ENCODE results near the gene RNASEH2B. TPM values are rescaled to one million over a fixed set of nuclear protein-coding genes. Genes with fewer than 3 reads are reported as not detected.
A peak's percentile ranks its signal among the peaks of the same experiment; 100 is the strongest.

Gene RNASEH2B, protein sequence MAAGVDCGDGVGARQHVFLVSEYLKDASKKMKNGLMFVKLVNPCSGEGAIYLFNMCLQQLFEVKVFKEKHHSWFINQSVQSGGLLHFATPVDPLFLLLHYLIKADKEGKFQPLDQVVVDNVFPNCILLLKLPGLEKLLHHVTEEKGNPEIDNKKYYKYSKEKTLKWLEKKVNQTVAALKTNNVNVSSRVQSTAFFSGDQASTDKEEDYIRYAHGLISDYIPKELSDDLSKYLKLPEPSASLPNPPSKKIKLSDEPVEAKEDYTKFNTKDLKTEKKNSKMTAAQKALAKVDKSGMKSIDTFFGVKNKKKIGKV
- polyA plus RNA-seq (2011; rRNA removed) (57.1 and 73.5 TPM in 2 replicates), polyA plus RNA-seq (2017; fragmentation: RNase III; extraction: RNeasy Plus Mini Kit Qiagen cat#74134 plus additional on column Dnase treatment) (26.5 to 30.3 TPM (median 27.5 TPM) in 3 replicates), polyA minus RNA-seq (2011; rRNA and poly(A)+ RNA removed) (15.2 and 16.3 TPM in 2 replicates)
- 13.7 TPM in 2 replicates for polyA plus RNA-seq (2012; cell fraction: cytosol; rRNA removed)
- 7.4 and 8.1 TPM in 2 replicates for polyA plus RNA-seq (2012; cell fraction: nucleus; rRNA removed)

DNA sequence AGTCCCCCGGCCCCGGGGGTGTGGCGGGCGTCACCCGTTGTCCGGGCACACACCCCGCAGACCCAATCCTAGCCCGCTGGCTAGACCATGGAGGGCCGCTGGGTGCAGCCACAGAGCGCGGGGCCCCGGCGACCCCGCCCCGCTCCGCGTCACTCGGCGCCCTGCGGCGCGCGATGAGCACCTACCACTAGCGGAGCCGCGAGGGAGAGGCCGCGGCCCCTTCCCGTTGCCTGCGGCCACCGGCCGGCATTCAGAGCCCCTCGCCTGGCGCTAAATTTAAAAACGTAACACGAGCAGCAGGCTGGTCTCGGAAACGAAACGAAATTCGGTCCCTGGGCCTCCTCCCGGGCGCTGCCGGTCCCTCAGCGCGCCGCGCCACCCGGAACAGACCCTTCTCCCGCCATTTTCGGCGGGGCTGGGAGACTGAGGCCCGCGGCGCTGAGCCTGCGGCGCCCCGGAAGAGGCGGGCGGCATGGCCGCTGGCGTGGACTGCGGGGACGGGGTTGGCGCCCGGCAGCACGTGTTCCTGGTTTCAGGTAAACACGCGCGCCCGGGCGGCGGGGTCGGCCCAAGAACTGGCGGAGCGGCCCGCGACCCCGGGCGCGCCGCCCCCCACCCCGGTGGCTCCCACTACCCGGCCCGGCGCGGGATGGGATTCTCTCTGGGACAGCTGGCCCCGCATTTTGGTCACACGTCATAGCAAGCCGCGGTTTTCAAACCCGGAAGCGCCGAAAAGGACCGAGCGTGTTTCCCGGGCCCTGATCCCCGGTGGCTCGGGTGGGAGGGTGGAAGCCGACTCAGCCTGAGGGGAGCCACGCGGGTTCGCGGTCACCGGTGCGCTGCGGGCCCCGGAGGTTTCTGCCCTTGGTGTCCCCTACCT lies at the start of gene RNASEH2B:
Gene RNASEH2B (plus strand): TSS at position 187 of the 880 bp plus-strand sequence. CDS start 286 bp downstream, at position 473.
- DNase-seq (ENCODE audit: low read depth in 1 of 2, low spot score in 1 of 2) (peak; percentile 52 to 70), ATAC-seq (peak; percentile 96 to 97), FAIRE-seq (no peak)
- Histone ChIP-seq H3K9me3 (no peaks in the 10 kb centered on the region), H3K4me1 (peaks cover 15% of the 10 kb centered on the region), H3K4me2 (peak within 1 kb of the TSS; percentile 95), H3K4me3 (peak within 1 kb of the TSS; percentile 63), H3K27ac (peak within 1 kb of the TSS; percentile 88 to 97)
- 0% methylated on average over 1 of the region's 107 CpGs for WGBS (ENCODE audit: missing lambda C conversion rate)
- ChIA-PET CTCF (interaction anchor here (0.5 to 2.7 kb wide), 3 partner anchors 12 to 1033 kb away, joined by 3 to 10 read pairs (median 4); no protein-coding TSS in a partner anchor), POLR2A (interaction anchor here (1.3 kb wide), 1 partner anchor 913 kb away, joined by 6 read pairs; the partner anchor contains the start of gene TRIM13)
- TF ChIP-seq MYC (IDR thresholded peaks at IDR 0.05; ENCODE audit: borderline replicate concordance, low read length) (peak; percentile 41; the same call in 1 of the 2 replicates), CHD2 (IDR thresholded peaks at IDR 0.05; ENCODE audit: low read length, partially characterized antibody) (no peak), NR3C1 (IDR thresholded peaks at IDR 0.05) (no peak), HOXA7 (CRISPR knock-in tag; IDR thresholded peaks at IDR 0.05) (no peak), POLR2AphosphoS2 (conservative IDR thresholded peaks at IDR 0.05; ENCODE audit: low read length) (no peak), EHF (CRISPR knock-in tag; IDR thresholded peaks at IDR 0.05) (no peak), BHLHE40 (IDR thresholded peaks at IDR 0.05; ENCODE audit: low read depth, low read length) (no peak), CEBPB (IDR thresholded peaks at IDR 0.05) (no peak), POLR2A (IDR thresholded peaks at IDR 0.05; ENCODE audit: low read length) (peak; percentile 54), NFE2L2 (conservative IDR thresholded peaks at IDR 0.05; ENCODE audit: low read length) (no peak), GATA3 (IDR thresholded peaks at IDR 0.05; ENCODE audit: borderline replicate concordance) (no peak), HOXB5 (CRISPR knock-in tag; IDR thresholded peaks at IDR 0.05) (no peak), JUN (IDR thresholded peaks at IDR 0.05) (peak in 1 of 2 experiments; percentile 81; a peak in 3 of 5 replicates), TFCP2L1 (CRISPR knock-in tag; IDR thresholded peaks at IDR 0.05) (no peak), HEYL (CRISPR knock-in tag; IDR thresholded peaks at IDR 0.05) (no peak), PHF8 (IDR thresholded peaks at IDR 0.05; ENCODE audit: borderline replicate concordance, low read depth) (peak; percentile 92), TP53 (CRISPR knock-in tag; IDR thresholded peaks at IDR 0.05) (no peak), EHMT2 (IDR thresholded peaks at IDR 0.05; ENCODE audit: low read depth) (no peak), HOXB13 (CRISPR knock-in tag; IDR thresholded peaks at IDR 0.05; ENCODE audit: low read depth) (no peak), RAD21 (conservative IDR thresholded peaks at IDR 0.05 in 1 of 2, IDR thresholded peaks at IDR 0.05 in 1 of 2) (no peak), SREBF2 (IDR thresholded peaks at IDR 0.05) (no peak), RNF2 (IDR thresholded peaks at IDR 0.05; ENCODE audit: borderline replicate concordance, low read depth) (no peak), RARB (CRISPR knock-in tag; IDR thresholded peaks at IDR 0.05) (no peak), CBX8 (IDR thresholded peaks at IDR 0.05) (no peak)
- TF ChIP-seq, protein P1, sequence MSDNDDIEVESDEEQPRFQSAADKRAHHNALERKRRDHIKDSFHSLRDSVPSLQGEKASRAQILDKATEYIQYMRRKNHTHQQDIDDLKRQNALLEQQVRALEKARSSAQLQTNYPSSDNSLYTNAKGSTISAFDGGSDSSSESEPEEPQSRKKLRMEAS (IDR thresholded peaks at IDR 0.05) = peak; percentile 83
- TF ChIP-seq, protein P2, sequence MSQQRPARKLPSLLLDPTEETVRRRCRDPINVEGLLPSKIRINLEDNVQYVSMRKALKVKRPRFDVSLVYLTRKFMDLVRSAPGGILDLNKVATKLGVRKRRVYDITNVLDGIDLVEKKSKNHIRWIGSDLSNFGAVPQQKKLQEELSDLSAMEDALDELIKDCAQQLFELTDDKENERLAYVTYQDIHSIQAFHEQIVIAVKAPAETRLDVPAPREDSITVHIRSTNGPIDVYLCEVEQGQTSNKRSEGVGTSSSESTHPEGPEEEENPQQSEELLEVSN (IDR thresholded peaks at IDR 0.05; ENCODE audit: borderline replicate concordance, low read depth) = peak; percentile 83; the same call in 1 of the 2 replicates
- TF ChIP-seq, protein P3, sequence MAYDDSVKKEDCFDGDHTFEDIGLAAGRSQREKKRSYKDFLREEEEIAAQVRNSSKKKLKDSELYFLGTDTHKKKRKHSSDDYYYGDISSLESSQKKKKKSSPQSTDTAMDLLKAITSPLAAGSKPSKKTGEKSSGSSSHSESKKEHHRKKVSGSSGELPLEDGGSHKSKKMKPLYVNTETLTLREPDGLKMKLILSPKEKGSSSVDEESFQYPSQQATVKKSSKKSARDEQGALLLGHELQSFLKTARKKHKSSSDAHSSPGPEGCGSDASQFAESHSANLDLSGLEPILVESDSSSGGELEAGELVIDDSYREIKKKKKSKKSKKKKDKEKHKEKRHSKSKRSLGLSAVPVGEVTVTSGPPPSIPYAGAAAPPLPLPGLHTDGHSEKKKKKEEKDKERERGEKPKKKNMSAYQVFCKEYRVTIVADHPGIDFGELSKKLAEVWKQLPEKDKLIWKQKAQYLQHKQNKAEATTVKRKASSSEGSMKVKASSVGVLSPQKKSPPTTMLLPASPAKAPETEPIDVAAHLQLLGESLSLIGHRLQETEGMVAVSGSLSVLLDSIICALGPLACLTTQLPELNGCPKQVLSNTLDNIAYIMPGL (CRISPR knock-in tag; IDR thresholded peaks at IDR 0.05; ENCODE audit: borderline replicate concordance) = no peak
- TF ChIP-seq, protein P4, sequence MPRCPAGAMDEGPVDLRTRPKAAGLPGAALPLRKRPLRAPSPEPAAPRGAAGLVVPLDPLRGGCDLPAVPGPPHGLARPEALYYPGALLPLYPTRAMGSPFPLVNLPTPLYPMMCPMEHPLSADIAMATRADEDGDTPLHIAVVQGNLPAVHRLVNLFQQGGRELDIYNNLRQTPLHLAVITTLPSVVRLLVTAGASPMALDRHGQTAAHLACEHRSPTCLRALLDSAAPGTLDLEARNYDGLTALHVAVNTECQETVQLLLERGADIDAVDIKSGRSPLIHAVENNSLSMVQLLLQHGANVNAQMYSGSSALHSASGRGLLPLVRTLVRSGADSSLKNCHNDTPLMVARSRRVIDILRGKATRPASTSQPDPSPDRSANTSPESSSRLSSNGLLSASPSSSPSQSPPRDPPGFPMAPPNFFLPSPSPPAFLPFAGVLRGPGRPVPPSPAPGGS (IDR thresholded peaks at IDR 0.05) = peak; percentile 65; the same call in 1 of the 3 replicates
- TF ChIP-seq, protein P5, sequence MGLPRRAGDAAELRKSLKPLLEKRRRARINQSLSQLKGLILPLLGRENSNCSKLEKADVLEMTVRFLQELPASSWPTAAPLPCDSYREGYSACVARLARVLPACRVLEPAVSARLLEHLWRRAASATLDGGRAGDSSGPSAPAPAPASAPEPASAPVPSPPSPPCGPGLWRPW (IDR thresholded peaks at IDR 0.05) = no peak
- TF ChIP-seq, protein P6, sequence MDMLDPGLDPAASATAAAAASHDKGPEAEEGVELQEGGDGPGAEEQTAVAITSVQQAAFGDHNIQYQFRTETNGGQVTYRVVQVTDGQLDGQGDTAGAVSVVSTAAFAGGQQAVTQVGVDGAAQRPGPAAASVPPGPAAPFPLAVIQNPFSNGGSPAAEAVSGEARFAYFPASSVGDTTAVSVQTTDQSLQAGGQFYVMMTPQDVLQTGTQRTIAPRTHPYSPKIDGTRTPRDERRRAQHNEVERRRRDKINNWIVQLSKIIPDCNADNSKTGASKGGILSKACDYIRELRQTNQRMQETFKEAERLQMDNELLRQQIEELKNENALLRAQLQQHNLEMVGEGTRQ (IDR thresholded peaks at IDR 0.05) = peak; percentile 22; the same call in 1 of the 2 replicates
